ENCODE measurements around the gene NKIRAS2. TPM values are rescaled to one million over a fixed set of nuclear protein-coding genes. Genes with fewer than 3 reads are reported as not detected.

NKIRAS2 gene
- total and polyA plus RNA-seq, 2 donors (not counting 3 experiments of a cell fraction or from before 2014, with no cell fraction given): 57.3 to 87.6 TPM

DNA sequence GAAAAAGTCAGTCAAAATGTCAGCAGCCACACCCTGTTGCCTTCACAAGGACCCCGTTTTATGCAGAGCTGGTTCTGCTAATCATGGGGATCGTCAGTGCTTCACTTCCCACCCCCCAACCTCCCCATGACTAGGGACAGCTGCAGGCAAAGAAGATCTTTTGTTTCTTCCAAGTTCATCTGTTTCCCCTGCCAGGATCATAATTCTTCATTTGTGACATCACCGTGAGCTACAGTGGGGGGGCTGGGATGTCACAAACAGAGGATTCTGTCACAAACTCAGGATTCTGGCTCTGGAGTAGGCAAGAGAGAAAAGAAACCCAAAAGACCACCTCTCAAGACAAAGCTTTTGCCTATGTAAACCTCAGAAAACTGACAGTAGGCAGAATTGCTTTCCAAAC, 27.3 kb upstream of the NKIRAS2 start:
- FAIRE-seq (no peak), DNase-seq (ENCODE audit: low read depth, low spot score) (no peak)
- ChIA-PET CTCF (no interaction called here), POLR2A (no interaction called here)
- Histone ChIP-seq H3K79me2 (ENCODE audit: control insufficient read depth, insufficient read depth, low read length) (no peaks in the 10 kb centered on the region), H3K36me3 (ENCODE audit: control insufficient read depth in 2 of 2, extremely low read depth in 1 of 2, insufficient read depth in 2 of 2, low read length in 2 of 2) (peaks cover 28 to 54% of the 10 kb centered on the region in 2 experiments), H3K27ac (ENCODE audit: insufficient read depth, low read depth, low read length) (no peak overlapping the region), H2AFZ (ENCODE audit: low read depth, low read length) (no peak overlapping the region), H3K4me3 (replicated peaks in 1 of 3; ENCODE audit: insufficient read depth in 1 of 3, low read depth in 1 of 3, low read length in 3 of 3) (no peak overlapping the region), H3K27me3 (ENCODE audit: control insufficient read depth in 2 of 2, insufficient read depth in 2 of 2, low read length in 2 of 2) (no peaks in the 10 kb centered on the region), H3K4me2 (ENCODE audit: insufficient read depth, low read length) (no peak overlapping the region), H4K20me1 (replicated peaks; ENCODE audit: control insufficient read depth, extremely low read depth, insufficient read depth, low read length) (no peaks in the 10 kb centered on the region), H3K9me1 (replicated peaks; ENCODE audit: control insufficient read depth, extremely low read depth, insufficient read depth, low read length) (no peaks in the 10 kb centered on the region), H3K4me1 (ENCODE audit: control insufficient read depth, extremely low read depth, insufficient read depth, low read length) (no peaks in the 10 kb centered on the region), H3K9me3 (replicated peaks; ENCODE audit: control insufficient read depth, insufficient read depth, low read length) (no peaks in the 10 kb centered on the region), H3K9ac (replicated peaks; ENCODE audit: extremely low read depth, insufficient read depth, low read length) (no peak overlapping the region)
- no TSS peak for BruUV-seq (replicated peaks)
- dilution Hi-C loops (cut with MboI; ENCODE audit: extremely low pct_ligation_motif_present, low sequenced_read_pairs): no loop called here
- no peak for TF ChIP-seq MYC (IDR thresholded peaks at IDR 0.05; ENCODE audit: low read depth, low read length)
- no peak for TF ChIP-seq FOS (IDR thresholded peaks at IDR 0.05; ENCODE audit: borderline replicate concordance, insufficient read depth, low read length)
- no peak for TF ChIP-seq EZH2 (IDR thresholded peaks at IDR 0.05; ENCODE audit: borderline replicate concordance, low read depth, low read length, severe bottlenecking)
- no peak for TF ChIP-seq POLR2A (IDR thresholded peaks at IDR 0.05; ENCODE audit: low read depth, low read length)
- no peak for TF ChIP-seq POLR2AphosphoS5 (IDR thresholded peaks at IDR 0.05; ENCODE audit: insufficient read depth, low read depth, low read length)
- no peak for TF ChIP-seq GATA2 (IDR thresholded peaks at IDR 0.05; ENCODE audit: insufficient read depth, insufficient read length, low read depth, low read length)
- TF ChIP-seq JUN (IDR thresholded peaks at IDR 0.05; ENCODE audit: borderline replicate concordance, insufficient read depth, insufficient read length, low read depth): no peak
- TF ChIP-seq, protein P1, sequence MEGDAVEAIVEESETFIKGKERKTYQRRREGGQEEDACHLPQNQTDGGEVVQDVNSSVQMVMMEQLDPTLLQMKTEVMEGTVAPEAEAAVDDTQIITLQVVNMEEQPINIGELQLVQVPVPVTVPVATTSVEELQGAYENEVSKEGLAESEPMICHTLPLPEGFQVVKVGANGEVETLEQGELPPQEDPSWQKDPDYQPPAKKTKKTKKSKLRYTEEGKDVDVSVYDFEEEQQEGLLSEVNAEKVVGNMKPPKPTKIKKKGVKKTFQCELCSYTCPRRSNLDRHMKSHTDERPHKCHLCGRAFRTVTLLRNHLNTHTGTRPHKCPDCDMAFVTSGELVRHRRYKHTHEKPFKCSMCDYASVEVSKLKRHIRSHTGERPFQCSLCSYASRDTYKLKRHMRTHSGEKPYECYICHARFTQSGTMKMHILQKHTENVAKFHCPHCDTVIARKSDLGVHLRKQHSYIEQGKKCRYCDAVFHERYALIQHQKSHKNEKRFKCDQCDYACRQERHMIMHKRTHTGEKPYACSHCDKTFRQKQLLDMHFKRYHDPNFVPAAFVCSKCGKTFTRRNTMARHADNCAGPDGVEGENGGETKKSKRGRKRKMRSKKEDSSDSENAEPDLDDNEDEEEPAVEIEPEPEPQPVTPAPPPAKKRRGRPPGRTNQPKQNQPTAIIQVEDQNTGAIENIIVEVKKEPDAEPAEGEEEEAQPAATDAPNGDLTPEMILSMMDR (IDR thresholded peaks at IDR 0.05; ENCODE audit: extremely low read depth in 1 of 2, insufficient read depth in 1 of 2, low read depth in 1 of 2, low read length in 2 of 2): no peak
- TF ChIP-seq, protein P2, sequence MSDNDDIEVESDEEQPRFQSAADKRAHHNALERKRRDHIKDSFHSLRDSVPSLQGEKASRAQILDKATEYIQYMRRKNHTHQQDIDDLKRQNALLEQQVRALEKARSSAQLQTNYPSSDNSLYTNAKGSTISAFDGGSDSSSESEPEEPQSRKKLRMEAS (IDR thresholded peaks at IDR 0.05; ENCODE audit: insufficient read depth, insufficient read length): no peak
- intact Hi-C loops (cut with micrococcal nuclease): no loop called here
